Astrocyte (in vitro differentiated cells and primary cell): ENCODE data around the gene HINFP. TPM values are rescaled to one million over a fixed set of nuclear protein-coding genes. Genes with fewer than 3 reads are reported as not detected.

Experiments used
- DNase-seq: peaks from one replicate; pipeline ENCODE4 v3.0.0-alpha.2; 2010; ENCODE audit warnings: low read depth
- FAIRE-seq: peaks from 2 replicates; lab custom pipeline; 2011; peaks lifted over from hg19 to GRCh38; lab: Jason Lieb, UNC
- H2AFZ ChIP-seq: 2 replicates; pipeline ENCODE4 v1.6.0; 2012; ENCODE audit warnings: low read depth, low read length, inconsistent platforms
- H3K27ac ChIP-seq: 2 replicates; pipeline ENCODE4 v1.5.1; 2011; ENCODE audit warnings: low read depth, low read length, inconsistent platforms
- H3K27me3 ChIP-seq: 2 replicates; pipeline ENCODE4 v1.6.0; 2011; ENCODE audit warnings: low read length, inconsistent platforms; ENCODE audit not compliant: insufficient read depth
- H3K36me3 ChIP-seq: 2 replicates; pipeline ENCODE4 v1.5.1; 2011; ENCODE audit warnings: low read length, inconsistent platforms; ENCODE audit not compliant: insufficient read depth
- H3K4me1 ChIP-seq: 2 replicates; pipeline ENCODE4 v1.5.1; 2011; ENCODE audit warnings: low read length, inconsistent platforms; ENCODE audit not compliant: insufficient read depth
- H3K4me2 ChIP-seq: 2 replicates; pipeline ENCODE4 v1.6.0; 2012; ENCODE audit warnings: low read length, inconsistent platforms
- H3K4me3 ChIP-seq: 2 replicates; pipeline ENCODE4 v1.5.1; 2011; ENCODE audit warnings: low read depth, mild to moderate bottlenecking, low read length, inconsistent platforms; ENCODE audit not compliant: insufficient read depth
- H3K79me2 ChIP-seq: 2 replicates; pipeline ENCODE4 v1.6.0; 2012; ENCODE audit warnings: mild to moderate bottlenecking, low read length, inconsistent platforms; ENCODE audit not compliant: insufficient read depth
- H3K9ac ChIP-seq: 2 replicates; pipeline ENCODE4 v1.6.0; 2012; ENCODE audit warnings: mild to moderate bottlenecking, low read length, inconsistent platforms
- H3K9me3 ChIP-seq: 2 replicates; pipeline ENCODE4 v1.5.1; 2012; ENCODE audit warnings: low read depth, mild to moderate bottlenecking, low read length, inconsistent platforms; ENCODE audit not compliant: insufficient read depth
- H4K20me1 ChIP-seq: 2 replicates; pipeline ENCODE4 v1.6.0; 2012; ENCODE audit warnings: low read length, inconsistent platforms; ENCODE audit not compliant: insufficient read depth
- H3K27ac Mint-ChIP-seq: one replicate; pipeline ENCODE4 v1.8.0; 2021; ENCODE audit warnings: mild to moderate bottlenecking, mixed read lengths; ENCODE audit not compliant: unreplicated experiment
- H3K27me3 Mint-ChIP-seq: one replicate; pipeline ENCODE4 v1.8.0; 2021; ENCODE audit warnings: low read depth, mixed read lengths; ENCODE audit not compliant: unreplicated experiment
- H3K36me3 Mint-ChIP-seq: one replicate; pipeline ENCODE4 v1.8.0; 2021; ENCODE audit warnings: low read depth, mixed read lengths; ENCODE audit not compliant: unreplicated experiment
- H3K4me1 Mint-ChIP-seq: one replicate; pipeline ENCODE4 v1.8.0; 2021; ENCODE audit warnings: low read depth, mixed read lengths; ENCODE audit not compliant: unreplicated experiment
- H3K4me3 Mint-ChIP-seq: one replicate; pipeline ENCODE4 v1.8.0; 2021; ENCODE audit warnings: mild to moderate bottlenecking, moderate library complexity, mixed read lengths; ENCODE audit not compliant: unreplicated experiment
- H3K9me3 Mint-ChIP-seq: one replicate; pipeline ENCODE4 v1.8.0; 2021; ENCODE audit warnings: mild to moderate bottlenecking, mixed read lengths; ENCODE audit not compliant: unreplicated experiment
- EZH2 ChIP-seq: IDR thresholded peaks from 2 replicates; pipeline ENCODE4 v1.6.1; 2012; ENCODE audit warnings: mild to moderate bottlenecking, low read length, inconsistent platforms; ENCODE audit not compliant: insufficient read depth
- total RNA-seq: library from RNA; stranded (reverse); gene quantifications from 2 replicates; pipeline ENCODE4 v1.2.1, GENCODE V29; 2021
- TF ChIP-seq, protein P1 (sequence below): IDR thresholded peaks from 2 replicates; pipeline ENCODE4 v1.5.1; 2011; ENCODE audit warnings: low read depth, mild to moderate bottlenecking, inconsistent platforms, low read length, moderate library complexity; ENCODE audit not compliant: insufficient read depth

Gene HINFP
- total RNA-seq, 1 donor from 2014 or later: 27.8 TPM

DNA sequence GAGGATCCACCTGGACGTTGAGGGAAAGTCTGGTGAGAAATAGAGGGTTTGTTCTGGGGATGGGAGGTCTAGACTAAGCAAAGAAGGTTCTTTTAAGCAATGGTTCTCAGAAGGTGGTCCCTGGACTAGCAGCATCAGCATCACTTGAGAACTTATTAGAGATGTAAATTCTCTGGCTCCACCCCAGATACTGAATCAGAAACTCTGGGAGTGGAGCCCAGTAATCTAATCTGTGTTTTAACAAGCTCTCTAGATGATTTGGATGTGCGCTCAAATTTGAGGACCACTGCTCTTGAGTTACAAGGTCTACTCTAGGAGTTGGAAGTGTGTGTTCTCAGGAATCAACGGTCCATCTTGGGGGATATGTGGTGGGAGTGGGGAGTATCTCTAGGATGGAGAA, 24.2 kb downstream of the HINFP start:
- Histone ChIP-seq H3K4me3 (no peak overlapping the region), H3K9me3 (no peaks in the 10 kb centered on the region), H2AFZ (no peak overlapping the region), H3K9ac (no peak overlapping the region), H3K27me3 (peaks cover 11% of the 10 kb centered on the region), H3K27ac (no peak overlapping the region), H3K4me2 (no peak overlapping the region), H4K20me1 (no peaks in the 10 kb centered on the region), H3K36me3 (no peaks in the 10 kb centered on the region), H3K4me1 (peaks cover 9% of the 10 kb centered on the region), H3K79me2 (no peaks in the 10 kb centered on the region)
- no peak for FAIRE-seq
- Mint-ChIP-seq H3K36me3 (no peaks in the 10 kb centered on the region), H3K9me3 (peaks cover 4% of the 10 kb centered on the region), H3K4me1 (no peaks in the 10 kb centered on the region), H3K27ac (no peak overlapping the region), H3K27me3 (peaks cover 38% of the 10 kb centered on the region), H3K4me3 (no peak overlapping the region)
- DNase-seq: no peak
- TF ChIP-seq EZH2: no peak
- TF ChIP-seq, protein P1, sequence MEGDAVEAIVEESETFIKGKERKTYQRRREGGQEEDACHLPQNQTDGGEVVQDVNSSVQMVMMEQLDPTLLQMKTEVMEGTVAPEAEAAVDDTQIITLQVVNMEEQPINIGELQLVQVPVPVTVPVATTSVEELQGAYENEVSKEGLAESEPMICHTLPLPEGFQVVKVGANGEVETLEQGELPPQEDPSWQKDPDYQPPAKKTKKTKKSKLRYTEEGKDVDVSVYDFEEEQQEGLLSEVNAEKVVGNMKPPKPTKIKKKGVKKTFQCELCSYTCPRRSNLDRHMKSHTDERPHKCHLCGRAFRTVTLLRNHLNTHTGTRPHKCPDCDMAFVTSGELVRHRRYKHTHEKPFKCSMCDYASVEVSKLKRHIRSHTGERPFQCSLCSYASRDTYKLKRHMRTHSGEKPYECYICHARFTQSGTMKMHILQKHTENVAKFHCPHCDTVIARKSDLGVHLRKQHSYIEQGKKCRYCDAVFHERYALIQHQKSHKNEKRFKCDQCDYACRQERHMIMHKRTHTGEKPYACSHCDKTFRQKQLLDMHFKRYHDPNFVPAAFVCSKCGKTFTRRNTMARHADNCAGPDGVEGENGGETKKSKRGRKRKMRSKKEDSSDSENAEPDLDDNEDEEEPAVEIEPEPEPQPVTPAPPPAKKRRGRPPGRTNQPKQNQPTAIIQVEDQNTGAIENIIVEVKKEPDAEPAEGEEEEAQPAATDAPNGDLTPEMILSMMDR: no peak

- Mint-ChIP-seq H3K27ac (no peak overlapping the region), H3K27me3 (peaks cover 50% of the 10 kb centered on the region), H3K36me3 (no peaks in the 10 kb centered on the region), H3K9me3 (peaks cover 2% of the 10 kb centered on the region), H3K4me1 (no peaks in the 10 kb centered on the region), H3K4me3 (peak overlapping the region; percentile 55)
- DNase-seq: no peak
- Histone ChIP-seq H3K79me2 (no peaks in the 10 kb centered on the region), H3K4me2 (no peak overlapping the region), H3K27ac (no peak overlapping the region), H3K27me3 (peaks cover 11% of the 10 kb centered on the region), H3K36me3 (no peaks in the 10 kb centered on the region), H3K4me3 (no peak overlapping the region), H3K4me1 (peaks cover 9% of the 10 kb centered on the region), H4K20me1 (no peaks in the 10 kb centered on the region), H3K9ac (no peak overlapping the region), H2AFZ (no peak overlapping the region), H3K9me3 (no peaks in the 10 kb centered on the region)
- FAIRE-seq: no peak
- no peak for TF ChIP-seq EZH2
- TF ChIP-seq, protein P1: no peak
Observed at GRCh38 chr11:119147604-119148333, 26.4 kb downstream of the HINFP start.

GRCh38 chr11:119148720-119149017, 27.3 kb downstream of the HINFP start:
- Histone ChIP-seq H2AFZ (peak overlapping the region; percentile 83), H3K79me2 (no peaks in the 10 kb centered on the region), H3K27ac (no peak overlapping the region), H3K4me2 (peak overlapping the region; percentile 97), H3K9me3 (no peaks in the 10 kb centered on the region), H3K36me3 (no peaks in the 10 kb centered on the region), H3K27me3 (peaks cover 15% of the 10 kb centered on the region), H3K4me3 (peak overlapping the region; percentile 54), H3K9ac (peak overlapping the region; percentile 63), H3K4me1 (peaks cover 9% of the 10 kb centered on the region), H4K20me1 (no peaks in the 10 kb centered on the region)
- DNase-seq: no peak
- H3K27me3 Mint-ChIP-seq: peaks cover 56% of the 10 kb centered on the region
- no peaks in the 10 kb centered on the region for H3K36me3 Mint-ChIP-seq
- no peak overlapping the region for H3K27ac Mint-ChIP-seq
- H3K4me1 Mint-ChIP-seq: no peaks in the 10 kb centered on the region
- FAIRE-seq: no peak
- H3K4me3 Mint-ChIP-seq: peak overlapping the region; percentile 83
- TF ChIP-seq, protein P1: no peak
- no peak for TF ChIP-seq EZH2
- peaks cover 2% of the 10 kb centered on the region for H3K9me3 Mint-ChIP-seq
